Activated B cell treated with CpG ODN at 0.5 μM for 24 hours (primary cell): Measurements from ENCODE around the gene NPBWR2. TPM values are rescaled to one million over a fixed set of nuclear protein-coding genes. Genes with fewer than 3 reads are reported as not detected.
"Not testable (repeated sequence)": the region's sequence is repeated elsewhere in the genome, so short reads cannot be mapped to it uniquely, and the experiment has no call there.

Experiments
- ATAC-seq: fragments of 200-7000 bp; cut with Tn5 transposase; one replicate; pipeline ENCODE4 v1.10.0; 2021; ENCODE audit warnings: low read depth, mild to moderate bottlenecking, moderate library complexity
- CTCF ChIA-PET: fragments of 350-600 bp; sonication (Branson Sonifier 250); formaldehyde crosslinking; loops from one replicate; lab custom pipeline; 2021; ENCODE audit warnings: antibody characterized with exemption; lab: Charles Lee
- POLR2A ChIA-PET: fragments of 350-600 bp; sonication (Branson Sonifier 250); formaldehyde crosslinking; loops from one replicate; lab custom pipeline; 2021; ENCODE audit warnings: antibody characterized with exemption; lab: Charles Lee
- DNase-seq: peaks from one replicate; pipeline ENCODE4 v3.0.0; 2022
- H3K27ac Mint-ChIP-seq: one replicate; pipeline ENCODE4 v1.8.0; 2020; ENCODE audit warnings: mixed read lengths
- H3K27me3 Mint-ChIP-seq: one replicate; pipeline ENCODE4 v1.8.0; 2021; ENCODE audit warnings: mixed read lengths
- H3K36me3 Mint-ChIP-seq: one replicate; pipeline ENCODE4 v1.8.0; 2021; ENCODE audit warnings: low read depth, mixed read lengths
- H3K4me1 Mint-ChIP-seq: one replicate; pipeline ENCODE4 v1.8.0; 2021; ENCODE audit warnings: mixed read lengths
- H3K4me3 Mint-ChIP-seq: one replicate; pipeline ENCODE4 v1.8.0; 2020; ENCODE audit warnings: mild to moderate bottlenecking, mixed read lengths
- H3K9me3 Mint-ChIP-seq: one replicate; pipeline ENCODE4 v1.8.0; 2020; ENCODE audit warnings: mixed read lengths
- intact Hi-C: fragments of 100-400 bp; cut with micrococcal nuclease; formaldehyde crosslinking; loops from one replicate; pipeline ENCODE4 v1.15.1; 2024
- total RNA-seq: library from RNA; stranded (reverse); gene quantifications from 2 replicates; pipeline ENCODE4 v1.2.3, GENCODE V29; 2022
- TF ChIP-seq, protein P1 (sequence below): fragments of 200-600 bp; IDR thresholded peaks from one replicate; pipeline ENCODE4 v1.8.0; 2022; ENCODE audit warnings: antibody characterized with exemption, mild to moderate bottlenecking

The NPBWR2 gene
- total RNA-seq, 1 donor from 2014 or later = not detected

DNA sequence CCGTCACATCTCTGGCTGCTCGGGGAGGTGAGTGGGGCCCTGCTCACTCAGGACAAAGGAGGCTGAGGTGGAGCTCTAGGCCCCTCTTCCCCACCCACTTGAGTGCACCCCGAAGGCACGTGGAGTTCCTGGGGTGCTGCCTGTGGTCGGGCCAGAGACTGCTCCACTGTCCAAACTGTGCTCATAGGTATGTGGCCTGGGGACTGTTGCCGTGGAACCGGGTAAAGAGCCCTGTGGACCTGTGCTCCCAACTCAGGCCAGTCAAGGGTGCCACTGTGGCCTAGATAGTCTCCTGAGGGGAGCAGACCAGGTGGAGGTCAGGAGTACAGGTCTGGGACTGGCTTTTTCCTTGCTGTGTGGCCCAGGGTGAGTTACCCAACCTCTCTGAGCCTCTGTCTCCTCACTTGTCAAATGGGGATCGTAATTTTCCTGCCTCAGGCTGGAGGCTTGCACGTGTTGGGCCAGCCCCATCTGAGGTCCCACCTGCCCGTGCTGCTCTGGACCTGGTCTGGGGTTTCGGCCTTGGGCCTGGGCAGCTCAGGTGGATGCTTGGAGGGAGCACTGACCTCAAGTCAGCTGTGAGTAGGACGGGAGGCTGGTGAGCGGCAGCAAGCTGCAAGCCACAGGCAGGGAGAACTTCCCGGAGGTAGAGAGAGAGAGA is 12.4 kb upstream of the NPBWR2 start:
- ChIA-PET POLR2A (interaction anchor here (0.6 to 2.5 kb wide), 5 partner anchors 17 to 79 kb away, joined by 3 to 23 read pairs (median 6); partner anchors contain the start of genes LKAAEAR1, OPRL1 and RGS19), CTCF (interaction anchor here (0.6 to 4.4 kb wide), 10 partner anchors 8 to 582 kb away, joined by 4 to 80 read pairs (median 6); partner anchors contain the start of genes LKAAEAR1, OPRL1, PRPF6 and PTK6)
- DNase-seq (no peak), ATAC-seq (peak; percentile 5)
- TF ChIP-seq, protein P1, sequence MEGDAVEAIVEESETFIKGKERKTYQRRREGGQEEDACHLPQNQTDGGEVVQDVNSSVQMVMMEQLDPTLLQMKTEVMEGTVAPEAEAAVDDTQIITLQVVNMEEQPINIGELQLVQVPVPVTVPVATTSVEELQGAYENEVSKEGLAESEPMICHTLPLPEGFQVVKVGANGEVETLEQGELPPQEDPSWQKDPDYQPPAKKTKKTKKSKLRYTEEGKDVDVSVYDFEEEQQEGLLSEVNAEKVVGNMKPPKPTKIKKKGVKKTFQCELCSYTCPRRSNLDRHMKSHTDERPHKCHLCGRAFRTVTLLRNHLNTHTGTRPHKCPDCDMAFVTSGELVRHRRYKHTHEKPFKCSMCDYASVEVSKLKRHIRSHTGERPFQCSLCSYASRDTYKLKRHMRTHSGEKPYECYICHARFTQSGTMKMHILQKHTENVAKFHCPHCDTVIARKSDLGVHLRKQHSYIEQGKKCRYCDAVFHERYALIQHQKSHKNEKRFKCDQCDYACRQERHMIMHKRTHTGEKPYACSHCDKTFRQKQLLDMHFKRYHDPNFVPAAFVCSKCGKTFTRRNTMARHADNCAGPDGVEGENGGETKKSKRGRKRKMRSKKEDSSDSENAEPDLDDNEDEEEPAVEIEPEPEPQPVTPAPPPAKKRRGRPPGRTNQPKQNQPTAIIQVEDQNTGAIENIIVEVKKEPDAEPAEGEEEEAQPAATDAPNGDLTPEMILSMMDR = no peak
- no peaks in the 10 kb centered on the region for H3K9me3 Mint-ChIP-seq
- peak overlapping the region; percentile 71 for H3K4me3 Mint-ChIP-seq
- peak overlapping the region; percentile 78 for H3K27ac Mint-ChIP-seq
- no peaks in the 10 kb centered on the region for H3K36me3 Mint-ChIP-seq
- intact Hi-C loops = loop anchor here (1.0 to 5.0 kb wide), 7 partner anchors 18 to 623 kb away; partner anchors contain the start of gene EEF1A2
- H3K27me3 Mint-ChIP-seq = peaks cover 5% of the 10 kb centered on the region
- H3K4me1 Mint-ChIP-seq = peaks cover 8% of the 10 kb centered on the region

- ATAC-seq = no peak
Observed at GRCh38 chr20:64119301-64119680, 11.9 kb upstream of the NPBWR2 start.

DNA sequence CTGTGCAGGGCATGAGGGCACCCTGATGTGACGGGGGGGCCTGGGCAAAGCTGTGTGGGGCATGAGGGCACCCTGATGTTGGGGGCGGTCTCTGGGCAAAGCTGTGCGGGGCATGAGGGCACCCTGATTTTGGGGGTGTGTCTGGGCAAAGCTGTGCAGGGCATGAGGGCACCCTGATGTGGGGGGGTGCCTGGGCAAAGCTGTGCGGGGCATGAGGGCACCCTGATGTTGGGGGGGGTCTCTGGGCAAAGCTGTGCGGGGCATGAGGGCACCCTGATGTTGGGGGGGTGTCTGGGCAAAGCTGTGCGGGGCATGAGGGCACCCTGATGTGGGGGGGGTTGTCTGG is 10.0 kb upstream of the NPBWR2 start:
- H3K4me1 Mint-ChIP-seq = peaks cover 12% of the 10 kb centered on the region
- CTCF ChIA-PET = interaction anchor here (0.9 kb wide), 1 partner anchor 34 kb away, joined by 3 read pairs; no protein-coding TSS in a partner anchor
- intact Hi-C loops, H3K27me3 Mint-ChIP-seq, POLR2A ChIA-PET, H3K36me3 Mint-ChIP-seq, ATAC-seq, H3K4me3 Mint-ChIP-seq, DNase-seq, H3K9me3 Mint-ChIP-seq, H3K27ac Mint-ChIP-seq: not testable (repeated sequence)

More at GRCh38 chr20:64119301-64119680, 11.9 kb upstream of the NPBWR2 start:
- TF ChIP-seq, protein P1 = no peak
- Mint-ChIP-seq H3K4me1 (peaks cover 8% of the 10 kb centered on the region), H3K27ac (no peak overlapping the region), H3K4me3 (no peak overlapping the region), H3K27me3 (peaks cover 5% of the 10 kb centered on the region), H3K36me3 (no peaks in the 10 kb centered on the region), H3K9me3 (no peaks in the 10 kb centered on the region)
- CTCF ChIA-PET = interaction anchor here (2.8 to 4.4 kb wide), 3 partner anchors 37 to 139 kb away, joined by 19 to 80 read pairs (median 57); partner anchors contain the start of genes LKAAEAR1, OPRL1, PRPF6 and RGS19
- intact Hi-C loops = no loop called here
- POLR2A ChIA-PET = interaction anchor here (1.5 to 2.5 kb wide), 2 partner anchors 35 to 40 kb away, joined by 5 to 23 read pairs; partner anchors contain the start of genes LKAAEAR1, OPRL1 and RGS19
- no peak for DNase-seq

- Mint-ChIP-seq H3K9me3 (no peaks in the 10 kb centered on the region), H3K27ac (no peak overlapping the region), H3K4me1 (peaks cover 19% of the 10 kb centered on the region), H3K36me3 (no peaks in the 10 kb centered on the region), H3K4me3 (no peak overlapping the region), H3K27me3 (peaks cover 4% of the 10 kb centered on the region)
- DNase-seq = no peak
- ATAC-seq = no peak
- CTCF ChIA-PET = interaction anchor here (1.0 kb wide), 1 partner anchor 33 kb away, joined by 4 read pairs; the partner anchor contains the start of gene LKAAEAR1
- POLR2A ChIA-PET = no interaction called here
- TF ChIP-seq, protein P1 = no peak
- intact Hi-C loops = no loop called here
Observed at GRCh38 chr20:64116541-64117431, 9.4 kb upstream of the NPBWR2 start.

- DNase-seq (no peak), ATAC-seq (no peak)
- TF ChIP-seq, protein P1 = no peak
- Mint-ChIP-seq H3K27ac (no peak overlapping the region), H3K4me3 (no peak overlapping the region), H3K27me3 (no peaks in the 10 kb centered on the region), H3K4me1 (peaks cover 20% of the 10 kb centered on the region), H3K9me3 (no peaks in the 10 kb centered on the region), H3K36me3 (no peaks in the 10 kb centered on the region)
- CTCF ChIA-PET = interaction anchor here (1.0 kb wide), 1 partner anchor 32 kb away, joined by 4 read pairs; the partner anchor contains the start of gene LKAAEAR1
- intact Hi-C loops = no loop called here
- POLR2A ChIA-PET = no interaction called here
Observed at GRCh38 chr20:64116016-64116415, 8.7 kb upstream of the NPBWR2 start.
